GM06990 (cell line): ENCODE data around the gene IGSF23.

Experiments used
- DNase-seq: peaks from one replicate; pipeline ENCODE4 v3.0.0-alpha.2; 2011; ENCODE audit not compliant: insufficient read length; ENCODE audit errors: extremely low read depth
- H3K27me3 ChIP-seq: replicated peaks from 2 replicates; pipeline ENCODE4 v1.6.0; 2011; ENCODE audit warnings: low read length; ENCODE audit not compliant: control insufficient read depth, insufficient read depth
- H3K36me3 ChIP-seq: 2 replicates; pipeline ENCODE4 v1.5.1; 2011; ENCODE audit warnings: low read length; ENCODE audit not compliant: control insufficient read depth, insufficient read depth
- H3K4me3 ChIP-seq: replicated peaks from 2 replicates; pipeline ENCODE4 v1.5.1; 2011; ENCODE audit warnings: low read depth, mild to moderate bottlenecking, control low read depth, low read length
- TF ChIP-seq, protein P1 (sequence below): IDR thresholded peaks from 2 replicates; pipeline ENCODE4 v1.5.1; 2011; ENCODE audit warnings: low read length, control low read depth, mild to moderate bottlenecking, inconsistent platforms; ENCODE audit not compliant: insufficient read depth, poor library complexity, severe bottlenecking

The IGSF23 gene

GRCh38 chr19:44575116-44575700 is 38.2 kb upstream of the IGSF23 start:
- DNase-seq = no peak
- Histone ChIP-seq H3K36me3 (no peaks in the 10 kb centered on the region), H3K4me3 (no peak overlapping the region), H3K27me3 (no peaks in the 10 kb centered on the region)
- TF ChIP-seq, protein P1, sequence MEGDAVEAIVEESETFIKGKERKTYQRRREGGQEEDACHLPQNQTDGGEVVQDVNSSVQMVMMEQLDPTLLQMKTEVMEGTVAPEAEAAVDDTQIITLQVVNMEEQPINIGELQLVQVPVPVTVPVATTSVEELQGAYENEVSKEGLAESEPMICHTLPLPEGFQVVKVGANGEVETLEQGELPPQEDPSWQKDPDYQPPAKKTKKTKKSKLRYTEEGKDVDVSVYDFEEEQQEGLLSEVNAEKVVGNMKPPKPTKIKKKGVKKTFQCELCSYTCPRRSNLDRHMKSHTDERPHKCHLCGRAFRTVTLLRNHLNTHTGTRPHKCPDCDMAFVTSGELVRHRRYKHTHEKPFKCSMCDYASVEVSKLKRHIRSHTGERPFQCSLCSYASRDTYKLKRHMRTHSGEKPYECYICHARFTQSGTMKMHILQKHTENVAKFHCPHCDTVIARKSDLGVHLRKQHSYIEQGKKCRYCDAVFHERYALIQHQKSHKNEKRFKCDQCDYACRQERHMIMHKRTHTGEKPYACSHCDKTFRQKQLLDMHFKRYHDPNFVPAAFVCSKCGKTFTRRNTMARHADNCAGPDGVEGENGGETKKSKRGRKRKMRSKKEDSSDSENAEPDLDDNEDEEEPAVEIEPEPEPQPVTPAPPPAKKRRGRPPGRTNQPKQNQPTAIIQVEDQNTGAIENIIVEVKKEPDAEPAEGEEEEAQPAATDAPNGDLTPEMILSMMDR = no peak

- Histone ChIP-seq H3K27me3 (no peaks in the 10 kb centered on the region), H3K4me3 (no peak overlapping the region), H3K36me3 (no peaks in the 10 kb centered on the region)
- TF ChIP-seq, protein P1 = peak; percentile 55
- DNase-seq = no peak
Measured at GRCh38 chr19:44576843-44577565, 36.4 kb upstream of the IGSF23 start.

DNA sequence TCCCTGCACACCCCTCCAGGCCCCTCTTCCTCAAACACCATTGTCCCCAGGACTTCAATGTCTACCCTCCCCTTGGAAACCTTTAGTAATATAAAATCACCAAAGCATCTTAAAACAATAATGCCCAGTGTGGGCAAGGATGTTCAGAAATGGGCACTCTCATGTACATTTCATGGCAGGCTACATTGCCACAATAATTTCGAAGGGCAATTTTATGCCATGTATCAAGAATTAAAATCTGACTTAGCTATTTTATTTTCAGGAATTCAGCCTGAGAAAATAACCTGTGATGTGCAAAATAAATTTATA is 35.8 kb upstream of the IGSF23 start:
- H3K27me3 ChIP-seq = no peaks in the 10 kb centered on the region
- no peak for DNase-seq
- TF ChIP-seq, protein P1 = no peak
- H3K36me3 ChIP-seq = no peaks in the 10 kb centered on the region
- no peak overlapping the region for H3K4me3 ChIP-seq

GRCh38 chr19:44579663-44580365 is 33.5 kb upstream of the IGSF23 start:
- H3K36me3 ChIP-seq = no peaks in the 10 kb centered on the region
- H3K4me3 ChIP-seq = no peak overlapping the region
- no peak for DNase-seq
- TF ChIP-seq, protein P1 = no peak
- no peaks in the 10 kb centered on the region for H3K27me3 ChIP-seq

- Histone ChIP-seq H3K4me3 (no peak overlapping the region), H3K27me3 (no peaks in the 10 kb centered on the region), H3K36me3 (no peaks in the 10 kb centered on the region)
- DNase-seq = no peak
- TF ChIP-seq, protein P1 = no peak
Measured at GRCh38 chr19:44580366-44580895, 32.9 kb upstream of the IGSF23 start.
